SK-MEL-5 (cell line): ENCODE results near the gene SPACDR. TPM values are rescaled to one million over a fixed set of nuclear protein-coding genes. Genes with fewer than 3 reads are reported as not detected.

Experiments used
- total RNA-seq: library from RNA; depleted of rRNA; stranded (reverse); fragments of >200 nt; shearing (Covaris generic); gene quantifications from 2 replicates; pipeline ENCODE4 v1.2.3, GENCODE V29; 2014; rRNA removed

The SPACDR gene
- total RNA-seq, 1 experiment from 2014 or later: not detected

Other genes starting within 250 kb of the SPACDR start
- not detected in 2 replicates for gene PVRIG, start 244.3 kb downstream of the SPACDR start, total RNA-seq
- gene SPDYE3, start 156.6 kb downstream of the SPACDR start, total RNA-seq: 0.05 TPM in 1 of 2 replicates, not detected in the other
- 41.6 and 42.5 TPM in 2 replicates for gene PILRB, start 106.1 kb downstream of the SPACDR start, total RNA-seq
- gene PILRA, start 90.8 kb downstream of the SPACDR start, total RNA-seq: 0.48 TPM in 1 of 2 replicates, not detected in the other
- 4.5 and 4.7 TPM in 2 replicates for gene ZCWPW1, start 35.6 kb downstream of the SPACDR start, total RNA-seq
- 48.2 and 53.5 TPM in 2 replicates for gene MEPCE, start 34.4 kb downstream of the SPACDR start, total RNA-seq
- gene PPP1R35, start 27.8 kb downstream of the SPACDR start, total RNA-seq: 27.6 and 28.4 TPM in 2 replicates
- 64.3 and 67.0 TPM in 2 replicates for gene TSC22D4, start 15.0 kb upstream of the SPACDR start, total RNA-seq
- 0.53 and 0.61 TPM in 2 replicates for gene NYAP1, start 19.7 kb upstream of the SPACDR start, total RNA-seq
- gene AGFG2, start 74.9 kb upstream of the SPACDR start, total RNA-seq: 16.4 and 18.1 TPM in 2 replicates
- gene SAP25, start 109.6 kb upstream of the SPACDR start, total RNA-seq: 0.21 and 0.48 TPM in 2 replicates
- 4.6 and 5.5 TPM in 2 replicates for gene LRCH4, start 121.9 kb upstream of the SPACDR start, total RNA-seq
- 0.13 and 0.55 TPM in 2 replicates for gene FBXO24, start 122.1 kb upstream of the SPACDR start, total RNA-seq
- 0.59 and 1.1 TPM in 2 replicates for gene PCOLCE, start 138.1 kb upstream of the SPACDR start, total RNA-seq
- gene MOSPD3, start 148.3 kb upstream of the SPACDR start, total RNA-seq: 14.0 and 16.7 TPM in 2 replicates
- 0.29 and 1.6 TPM in 2 replicates for gene TFR2, start 177.3 kb upstream of the SPACDR start, total RNA-seq
- not detected in 2 replicates for gene ACTL6B, start 192.2 kb upstream of the SPACDR start, total RNA-seq
- gene GNB2, start 209.5 kb upstream of the SPACDR start, total RNA-seq: 43.7 and 47.7 TPM in 2 replicates
- 21.8 and 22.1 TPM in 2 replicates for gene GIGYF1, start 230.0 kb upstream of the SPACDR start, total RNA-seq
- gene POP7, start 241.9 kb upstream of the SPACDR start, total RNA-seq: 79.2 and 94.4 TPM in 2 replicates